Sigmoid colon (tissue), 3 donors: Measurements from ENCODE around the gene HOMER3.

Experiments
- POLR2A ChIP-seq, 2 donors: fragments of 450-650 bp; IDR thresholded peaks; one replicate each; pipeline ENCODE4 v1.6.1; 2016; ENCODE audit warnings: antibody characterized with exemption in 2 of 2, mild to moderate bottlenecking in 2 of 2, moderate library complexity in 2 of 2
- TF ChIP-seq, protein P1 (sequence below), 4 experiments: fragments of 450-650 bp in 3 of 4; fragments of 200-600 bp in 1 of 4; IDR thresholded peaks; one replicate each; pipeline ENCODE4 v1.5.1; 2016 to 2019; ENCODE audit warnings: antibody characterized with exemption in 4 of 4, mild to moderate bottlenecking in 3 of 4, moderate library complexity in 2 of 4

- TF ChIP-seq, protein P1, sequence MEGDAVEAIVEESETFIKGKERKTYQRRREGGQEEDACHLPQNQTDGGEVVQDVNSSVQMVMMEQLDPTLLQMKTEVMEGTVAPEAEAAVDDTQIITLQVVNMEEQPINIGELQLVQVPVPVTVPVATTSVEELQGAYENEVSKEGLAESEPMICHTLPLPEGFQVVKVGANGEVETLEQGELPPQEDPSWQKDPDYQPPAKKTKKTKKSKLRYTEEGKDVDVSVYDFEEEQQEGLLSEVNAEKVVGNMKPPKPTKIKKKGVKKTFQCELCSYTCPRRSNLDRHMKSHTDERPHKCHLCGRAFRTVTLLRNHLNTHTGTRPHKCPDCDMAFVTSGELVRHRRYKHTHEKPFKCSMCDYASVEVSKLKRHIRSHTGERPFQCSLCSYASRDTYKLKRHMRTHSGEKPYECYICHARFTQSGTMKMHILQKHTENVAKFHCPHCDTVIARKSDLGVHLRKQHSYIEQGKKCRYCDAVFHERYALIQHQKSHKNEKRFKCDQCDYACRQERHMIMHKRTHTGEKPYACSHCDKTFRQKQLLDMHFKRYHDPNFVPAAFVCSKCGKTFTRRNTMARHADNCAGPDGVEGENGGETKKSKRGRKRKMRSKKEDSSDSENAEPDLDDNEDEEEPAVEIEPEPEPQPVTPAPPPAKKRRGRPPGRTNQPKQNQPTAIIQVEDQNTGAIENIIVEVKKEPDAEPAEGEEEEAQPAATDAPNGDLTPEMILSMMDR (IDR thresholded peaks at IDR 0.05) = no peak
- TF ChIP-seq POLR2A (IDR thresholded peaks at IDR 0.05) = no peak
These were observed 13.1 kb upstream of the HOMER3 start for GRCh38 chr19:18954094-18954493.
